GM10266 (cell line): Measurements from ENCODE around the gene KIRREL1.

Experiments used
- DNase-seq: peaks from one replicate; pipeline ENCODE4 v3.0.0; 2012; ENCODE audit errors: extremely low spot score
- CTCF ChIP-seq: IDR thresholded peaks from 2 replicates; pipeline ENCODE4 v1.5.1; 2012; ENCODE audit warnings: mild to moderate bottlenecking, low read depth; ENCODE audit not compliant: control insufficient read depth, insufficient read depth; ENCODE audit errors: missing control alignments

KIRREL1 gene

GRCh38 chr1:158007180-158007579 lies 13.7 kb downstream of the KIRREL1 start:
- no peak for DNase-seq
- no peak for TF ChIP-seq CTCF

- no peak for DNase-seq
Observed at GRCh38 chr1:158007667-158008386, 14.4 kb downstream of the KIRREL1 start.

GRCh38 chr1:158008630-158009029 lies 15.2 kb downstream of the KIRREL1 start:
- TF ChIP-seq CTCF: no peak
- DNase-seq: no peak

More at GRCh38 chr1:158007667-158008386, 14.4 kb downstream of the KIRREL1 start:
- TF ChIP-seq CTCF: no peak

GRCh38 chr1:158011714-158012113 lies 18.3 kb downstream of the KIRREL1 start:
- DNase-seq: no peak
- TF ChIP-seq CTCF: no peak

- no peak for TF ChIP-seq CTCF
- DNase-seq: no peak
Observed at GRCh38 chr1:158013840-158014730, 20.6 kb downstream of the KIRREL1 start.

GRCh38 chr1:158014731-158015320 lies 21.4 kb downstream of the KIRREL1 start:
- no peak for DNase-seq
- TF ChIP-seq CTCF: no peak
